Nephron (organoid): ENCODE measurements around the gene SLC45A1.
A peak's percentile ranks its signal among the peaks of the same experiment; 100 is the strongest.

Source experiments
- H3K27ac Mint-ChIP-seq, 3 experiments: 2 replicates each; pipeline ENCODE4 v1.8.0; 2020; ENCODE audit warnings: mixed read lengths in 3 of 3, mild to moderate bottlenecking in 2 of 3, moderate library complexity in 1 of 3
- H3K27me3 Mint-ChIP-seq: 2 replicates; pipeline ENCODE4 v1.8.0; 2021; ENCODE audit warnings: low read depth, mild to moderate bottlenecking, moderate library complexity, mixed read lengths
- H3K36me3 Mint-ChIP-seq: 2 replicates; pipeline ENCODE4 v1.8.0; 2020; ENCODE audit warnings: low read depth, mixed read lengths
- H3K4me1 Mint-ChIP-seq: 2 replicates; pipeline ENCODE4 v1.8.0; 2020; ENCODE audit warnings: mixed read lengths
- H3K4me3 Mint-ChIP-seq, 3 experiments: 2 replicates each; pipeline ENCODE4 v1.8.0; 2020; ENCODE audit warnings: mild to moderate bottlenecking in 3 of 3, mixed read lengths in 3 of 3, moderate library complexity in 2 of 3
- H3K9me3 Mint-ChIP-seq: 2 replicates; pipeline ENCODE4 v1.8.0; 2020; ENCODE audit warnings: mixed read lengths
- TF ChIP-seq, protein P1 (sequence below), 3 experiments: fragments of 200-600 bp; sonication (generic); IDR thresholded peaks; one replicate each; pipeline ENCODE4 v1.5.0; 2021; ENCODE audit warnings: antibody characterized with exemption in 3 of 3; ENCODE audit not compliant: unreplicated experiment in 3 of 3

SLC45A1 gene

DNA sequence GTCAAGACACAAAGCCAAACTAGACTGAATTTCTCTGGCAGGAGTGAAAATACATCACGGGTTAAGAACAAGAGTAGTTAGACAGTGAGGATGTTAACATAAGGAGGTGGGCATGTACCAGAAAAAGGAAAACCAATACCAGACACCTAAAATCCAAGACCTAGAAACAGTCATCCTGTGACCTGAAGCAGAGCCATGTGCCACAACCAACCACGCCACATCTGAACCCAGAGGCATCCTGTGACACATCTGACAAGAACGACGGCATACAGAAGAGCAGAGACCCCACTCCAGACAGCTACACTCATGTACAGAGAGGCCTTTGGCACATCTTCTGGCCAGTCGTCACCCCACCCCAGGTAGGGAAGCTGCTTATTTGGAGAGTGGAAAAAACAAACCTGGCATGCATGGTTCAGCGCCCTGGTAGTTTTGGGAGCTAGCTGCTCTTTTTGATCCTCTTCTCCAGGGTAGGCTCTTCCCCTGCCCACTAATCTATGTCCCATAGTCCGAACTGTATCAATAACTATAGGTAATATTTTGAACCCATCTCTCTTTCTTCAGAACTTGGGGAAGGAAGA lies 72.1 kb downstream of the SLC45A1 start:
- Mint-ChIP-seq H3K4me3 (no peak overlapping the region), H3K9me3 (no peaks in the 10 kb centered on the region), H3K36me3 (peaks cover 72% of the 10 kb centered on the region), H3K27me3 (no peaks in the 10 kb centered on the region), H3K27ac (peak overlapping the region in 1 of 3 experiments; percentile 33), H3K4me1 (peaks cover 56% of the 10 kb centered on the region)
- TF ChIP-seq, protein P1, sequence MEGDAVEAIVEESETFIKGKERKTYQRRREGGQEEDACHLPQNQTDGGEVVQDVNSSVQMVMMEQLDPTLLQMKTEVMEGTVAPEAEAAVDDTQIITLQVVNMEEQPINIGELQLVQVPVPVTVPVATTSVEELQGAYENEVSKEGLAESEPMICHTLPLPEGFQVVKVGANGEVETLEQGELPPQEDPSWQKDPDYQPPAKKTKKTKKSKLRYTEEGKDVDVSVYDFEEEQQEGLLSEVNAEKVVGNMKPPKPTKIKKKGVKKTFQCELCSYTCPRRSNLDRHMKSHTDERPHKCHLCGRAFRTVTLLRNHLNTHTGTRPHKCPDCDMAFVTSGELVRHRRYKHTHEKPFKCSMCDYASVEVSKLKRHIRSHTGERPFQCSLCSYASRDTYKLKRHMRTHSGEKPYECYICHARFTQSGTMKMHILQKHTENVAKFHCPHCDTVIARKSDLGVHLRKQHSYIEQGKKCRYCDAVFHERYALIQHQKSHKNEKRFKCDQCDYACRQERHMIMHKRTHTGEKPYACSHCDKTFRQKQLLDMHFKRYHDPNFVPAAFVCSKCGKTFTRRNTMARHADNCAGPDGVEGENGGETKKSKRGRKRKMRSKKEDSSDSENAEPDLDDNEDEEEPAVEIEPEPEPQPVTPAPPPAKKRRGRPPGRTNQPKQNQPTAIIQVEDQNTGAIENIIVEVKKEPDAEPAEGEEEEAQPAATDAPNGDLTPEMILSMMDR (IDR thresholded peaks at IDR 0.05; ENCODE audit: unreplicated experiment in 3 of 3): no peak

DNA sequence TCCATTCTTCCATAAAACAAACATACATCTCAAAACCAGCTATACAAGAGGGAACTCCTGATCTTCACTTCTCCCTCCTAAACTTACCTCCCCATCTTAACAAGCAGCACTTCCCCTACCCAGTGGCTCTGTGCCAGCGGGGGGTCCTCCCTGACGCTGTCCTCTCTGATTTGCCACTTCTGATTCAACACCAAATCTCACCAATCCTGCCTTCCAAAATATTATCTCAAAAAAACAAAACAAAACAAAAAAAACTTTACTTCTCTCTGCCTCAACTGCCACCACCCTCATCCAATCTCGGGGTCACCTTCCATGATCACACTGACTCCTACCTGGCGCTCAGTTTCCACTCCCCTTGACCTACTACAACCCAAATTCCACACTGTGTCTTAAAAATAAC lies 72.8 kb downstream of the SLC45A1 start:
- peaks cover 77% of the 10 kb centered on the region for H3K36me3 Mint-ChIP-seq
- TF ChIP-seq, protein P1 (IDR thresholded peaks at IDR 0.05; ENCODE audit: unreplicated experiment in 3 of 3): no peak
- H3K27me3 Mint-ChIP-seq: no peaks in the 10 kb centered on the region
- H3K27ac Mint-ChIP-seq: peak overlapping the region; percentile 34 to 70 (median 38)
- H3K4me3 Mint-ChIP-seq: no peak overlapping the region
- peaks cover 58% of the 10 kb centered on the region for H3K4me1 Mint-ChIP-seq
- H3K9me3 Mint-ChIP-seq: no peaks in the 10 kb centered on the region

DNA sequence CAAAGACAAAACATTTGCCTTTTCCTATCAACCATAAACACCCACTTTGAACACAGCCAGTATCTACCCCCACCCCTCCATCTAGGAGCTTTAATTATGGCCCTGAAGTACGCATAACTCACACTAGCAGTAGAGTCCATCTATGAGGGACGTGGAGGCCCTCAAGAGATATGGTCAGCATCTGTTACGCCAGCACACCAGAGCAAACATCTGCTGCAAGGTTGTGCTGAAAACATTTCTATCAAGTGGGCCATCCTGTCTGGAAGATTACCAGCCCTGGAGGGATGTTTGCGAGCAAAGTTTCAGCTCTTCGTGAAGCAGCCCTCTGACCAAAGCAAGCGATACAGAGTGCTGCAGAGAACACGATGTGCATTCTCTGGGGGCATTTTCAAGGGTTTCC lies 74.6 kb downstream of the SLC45A1 start:
- Mint-ChIP-seq H3K36me3 (peaks cover 67% of the 10 kb centered on the region), H3K4me1 (peaks cover 63% of the 10 kb centered on the region), H3K9me3 (no peaks in the 10 kb centered on the region), H3K27me3 (no peaks in the 10 kb centered on the region), H3K27ac (peak overlapping the region; percentile 28 to 64 (median 52)), H3K4me3 (no peak overlapping the region)
- TF ChIP-seq, protein P1 (IDR thresholded peaks at IDR 0.05; ENCODE audit: unreplicated experiment in 3 of 3): no peak
